Measurements from ENCODE around the gene FUNDC1. TPM values are rescaled to one million over a fixed set of nuclear protein-coding genes. Genes with fewer than 3 reads are reported as not detected.
A peak's percentile ranks its signal among the peaks of the same experiment; 100 is the strongest.
"Not testable (repeated sequence)": the region's sequence is repeated elsewhere in the genome, so short reads cannot be mapped to it uniquely, and the experiment has no call there.

Gene FUNDC1, protein sequence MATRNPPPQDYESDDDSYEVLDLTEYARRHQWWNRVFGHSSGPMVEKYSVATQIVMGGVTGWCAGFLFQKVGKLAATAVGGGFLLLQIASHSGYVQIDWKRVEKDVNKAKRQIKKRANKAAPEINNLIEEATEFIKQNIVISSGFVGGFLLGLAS
- 10 to 100 TPM; 10.7 to 16.2 TPM for total RNA-seq

DNA sequence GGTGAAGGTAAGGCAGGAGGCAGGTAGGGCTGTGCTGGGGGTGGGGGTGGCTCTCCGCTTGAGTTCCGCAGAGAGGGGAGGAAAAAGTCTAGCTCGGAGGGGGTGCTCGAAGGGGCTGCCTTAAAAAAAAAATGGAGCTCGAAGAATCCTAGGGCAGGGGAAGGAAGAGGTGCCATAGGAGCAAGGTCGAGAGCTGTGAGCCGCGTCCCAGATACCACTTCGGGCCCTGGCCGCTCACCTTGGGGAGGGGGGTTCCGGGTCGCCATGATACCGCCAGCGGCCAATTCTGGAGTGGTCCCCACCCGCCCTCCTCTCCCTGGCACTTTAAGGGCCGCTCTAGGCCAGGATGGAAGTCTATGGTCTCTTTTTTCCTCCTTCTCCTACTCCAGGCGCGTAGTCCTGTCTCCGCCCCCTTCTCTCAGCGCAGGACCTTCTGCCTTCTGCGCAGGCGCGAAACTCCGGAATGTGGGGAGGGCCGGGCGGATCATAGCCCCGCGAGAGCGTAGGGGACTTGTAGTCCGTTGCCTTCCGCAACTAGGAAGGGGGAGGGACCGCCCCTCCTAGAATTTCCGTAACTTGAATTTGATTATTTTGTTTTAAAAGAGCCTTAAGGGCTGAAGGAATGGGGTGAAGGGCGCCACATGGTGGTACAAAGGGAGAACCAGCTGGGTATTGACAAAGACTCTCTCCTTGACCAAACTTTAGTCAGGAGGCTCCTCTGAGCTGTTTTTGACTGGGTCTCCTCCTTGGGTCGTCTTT lies at the start of gene FUNDC1:
Gene FUNDC1, minus strand, starts transcription at position 293 of the 759 bp plus-strand sequence. Its CDS starts 27 bp downstream, at position 266.
- Mint-ChIP-seq H3K36me3 (no peaks in the 10 kb centered on the region), H3K9me3 (no peaks in the 10 kb centered on the region), H3K27ac (peak within 1 kb of the TSS; percentile 90 to 97)
- DNase-seq (ENCODE audit: low spot score in 2 of 2) (peak; percentile 80 to 88), ATAC-seq (peak; percentile 98)

DNA sequence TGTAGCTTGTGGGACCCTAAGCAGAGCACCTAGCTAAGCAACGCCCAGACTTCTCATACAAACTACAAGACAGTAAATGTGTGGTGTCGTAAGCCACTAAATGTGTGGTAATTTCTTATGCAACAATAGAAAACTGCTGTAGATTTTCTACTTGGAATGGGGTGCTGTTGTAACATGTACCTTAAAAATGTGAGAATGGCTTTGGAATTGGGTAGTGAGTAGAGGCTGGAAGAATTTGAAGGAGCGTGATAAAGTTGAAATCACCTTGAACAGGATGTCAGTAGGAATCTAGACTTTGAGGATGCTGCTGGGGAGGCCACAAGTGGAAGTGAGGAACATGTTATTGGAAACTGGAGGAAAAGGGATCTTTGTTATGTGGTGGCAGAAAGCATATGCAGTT lies 43.2 kb upstream of the FUNDC1 start:
- Mint-ChIP-seq H3K9me3 (peaks cover 5 to 10% of the 10 kb centered on the region in 2 donors), H3K36me3 (no peaks in the 10 kb centered on the region), H3K27ac (no peak overlapping the region)
- ATAC-seq (no peak), DNase-seq (ENCODE audit: low spot score in 2 of 2) (no peak)

DNA sequence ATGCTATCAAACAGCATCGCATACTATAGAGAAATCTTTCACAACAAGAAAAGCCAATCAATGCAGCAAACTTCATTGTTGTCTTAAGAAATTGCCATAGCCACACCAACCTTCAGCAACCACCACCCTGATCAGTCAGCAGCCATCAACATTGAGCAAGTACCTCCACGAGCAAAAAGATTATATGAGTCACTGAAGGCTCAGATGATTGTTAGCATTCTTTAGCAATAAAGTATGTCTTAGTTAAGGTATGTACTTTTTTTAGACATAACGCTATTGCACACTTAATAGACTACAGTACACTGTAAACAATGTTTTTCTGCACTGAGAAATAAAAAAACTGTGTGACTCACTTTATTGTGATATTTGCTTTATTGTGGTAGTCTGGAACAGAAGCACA lies 37.8 kb upstream of the FUNDC1 start:
- H3K36me3 Mint-ChIP-seq: no peaks in the 10 kb centered on the region
- ATAC-seq: no peak
- DNase-seq (ENCODE audit: low spot score in 2 of 2): no peak

DNA sequence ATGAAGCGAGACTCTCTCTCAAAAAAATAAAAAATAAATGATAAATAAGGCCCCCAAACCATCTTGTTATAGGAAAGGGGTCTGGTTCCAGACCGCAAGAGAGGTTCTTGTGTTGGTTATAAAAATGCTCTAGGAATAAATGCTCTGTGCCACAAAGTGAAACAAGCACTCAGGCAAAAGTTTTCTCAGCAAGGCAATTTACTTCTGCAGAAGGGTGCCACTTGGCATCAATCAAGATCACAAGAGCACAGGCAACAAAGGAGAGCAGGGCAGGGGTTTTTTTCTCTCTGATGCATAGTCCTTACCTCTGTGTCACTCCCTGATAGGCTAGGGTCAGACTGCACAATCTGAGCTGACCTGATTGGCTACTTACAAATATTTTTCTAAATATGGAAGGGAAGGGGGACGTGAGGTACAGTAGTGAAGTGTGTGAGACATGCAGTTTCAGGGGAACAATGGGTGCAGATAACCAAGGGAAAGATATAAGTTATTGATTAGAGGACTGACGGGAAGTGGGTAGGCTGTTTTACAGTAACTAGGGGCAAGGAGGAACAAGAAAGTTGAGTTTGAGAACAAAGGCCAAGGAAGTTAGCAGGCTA lies 29.8 kb upstream of the FUNDC1 start:
- peaks cover 6 to 10% of the 10 kb centered on the region in 2 donors for H3K9me3 Mint-ChIP-seq
- no peak overlapping the region for H3K27ac Mint-ChIP-seq

More for the DNA sequence above, 37.8 kb upstream of the FUNDC1 start:
- H3K27ac Mint-ChIP-seq: no peak overlapping the region
- peaks cover 5 to 10% of the 10 kb centered on the region in 2 donors for H3K9me3 Mint-ChIP-seq

DNA sequence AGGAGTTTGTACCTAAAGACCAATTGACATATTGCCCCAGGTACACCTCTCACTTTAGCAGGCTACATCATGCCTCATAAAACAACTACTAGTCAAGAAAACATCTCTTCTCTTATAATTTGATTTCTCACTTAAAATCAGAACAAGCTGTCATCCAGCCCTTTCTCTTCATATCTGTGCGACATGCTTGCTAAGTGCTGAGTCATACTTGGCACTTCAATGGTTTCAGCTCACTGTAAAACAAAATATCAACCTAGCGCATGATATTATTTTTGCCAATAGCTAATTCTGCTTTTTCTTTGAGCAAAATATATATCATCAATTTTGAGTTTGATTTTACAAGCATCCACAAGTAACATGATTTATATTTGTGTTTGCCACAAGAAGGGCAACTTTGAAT lies 27.9 kb upstream of the FUNDC1 start:
- no peak for DNase-seq (ENCODE audit: low spot score in 2 of 2)
- Mint-ChIP-seq H3K27ac (no peak overlapping the region), H3K9me3 (peaks cover 9 to 10% of the 10 kb centered on the region in 2 donors), H3K36me3 (peaks cover 7 to 11% of the 10 kb centered on the region in 2 donors)
- no peak for ATAC-seq

More for the DNA sequence above, 29.8 kb upstream of the FUNDC1 start:
- no peak for ATAC-seq
- H3K36me3 Mint-ChIP-seq: peaks cover 7 to 11% of the 10 kb centered on the region in 2 donors
- DNase-seq (ENCODE audit: low spot score in 2 of 2): no peak

DNA sequence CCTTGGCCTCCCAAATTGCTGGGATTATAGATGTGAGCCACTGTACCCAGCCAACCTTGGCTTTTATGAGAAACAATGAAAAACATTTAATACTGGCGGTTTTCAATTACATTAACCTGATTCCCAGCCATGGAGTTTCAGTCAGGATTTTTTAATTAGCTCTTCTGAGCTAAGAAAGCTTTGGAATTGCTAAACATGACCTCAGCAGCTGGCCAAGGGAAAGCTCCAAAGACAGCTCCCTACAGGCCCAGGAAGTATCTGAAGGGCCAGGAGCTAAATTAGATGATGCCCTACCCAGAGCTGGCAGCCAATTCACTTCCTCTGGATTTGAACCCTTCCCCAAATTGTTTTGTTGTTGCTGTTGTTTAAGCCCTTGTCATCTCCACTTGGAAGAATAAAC lies 26.5 kb upstream of the FUNDC1 start:
- H3K27ac Mint-ChIP-seq: no peak overlapping the region

DNA sequence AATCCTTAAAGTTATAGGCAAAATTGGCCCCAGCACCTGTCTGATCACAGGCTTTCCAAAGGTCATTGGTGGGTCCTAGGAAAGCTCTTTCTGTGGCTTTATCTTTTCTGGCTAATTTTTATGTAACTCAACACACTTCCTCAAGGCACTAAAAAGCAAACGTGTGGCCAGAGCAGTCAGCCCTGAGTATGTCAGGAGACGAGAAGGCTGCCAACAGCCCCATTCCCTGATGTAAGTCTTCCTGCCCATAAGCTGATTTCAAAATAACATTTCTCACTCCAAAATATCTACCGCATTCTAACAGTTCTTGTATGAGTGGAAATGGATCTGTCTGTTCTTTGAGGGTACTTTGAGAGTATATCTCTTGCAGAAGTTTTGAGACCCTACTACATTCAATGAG lies 25.5 kb upstream of the FUNDC1 start:
- H3K36me3 Mint-ChIP-seq: peaks cover 7 to 11% of the 10 kb centered on the region in 2 donors

More for the DNA sequence above, 26.5 kb upstream of the FUNDC1 start:
- DNase-seq (ENCODE audit: low spot score in 2 of 2) (no peak), ATAC-seq (no peak)
- Mint-ChIP-seq H3K9me3 (peaks cover 9 to 10% of the 10 kb centered on the region in 2 donors), H3K36me3 (peaks cover 7 to 11% of the 10 kb centered on the region in 2 donors)

DNA sequence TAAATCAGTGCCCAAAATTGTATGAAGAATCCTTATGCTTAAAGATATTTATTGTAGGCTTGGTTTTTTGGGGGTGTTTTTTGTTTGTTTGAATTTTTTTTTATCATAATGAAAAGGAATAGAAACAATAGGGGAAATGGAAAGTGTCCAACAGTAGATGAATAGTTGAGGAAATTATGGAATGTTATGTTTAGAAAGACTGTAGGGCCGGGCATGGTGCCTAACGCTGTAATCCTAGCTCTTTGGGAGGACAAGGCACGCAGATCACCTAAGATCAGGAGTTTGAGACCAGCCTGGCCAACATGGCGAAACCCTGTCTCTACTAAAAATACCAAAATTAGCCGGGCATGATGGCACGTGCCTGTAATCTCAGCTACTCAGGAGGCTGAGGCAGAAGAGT lies 19.2 kb upstream of the FUNDC1 start:
- not testable (repeated sequence) for H3K9me3 Mint-ChIP-seq; H3K36me3 Mint-ChIP-seq; H3K27ac Mint-ChIP-seq; DNase-seq (ENCODE audit: low spot score in 2 of 2); ATAC-seq

More for the DNA sequence above, 25.5 kb upstream of the FUNDC1 start:
- Mint-ChIP-seq H3K27ac (no peak overlapping the region), H3K9me3 (peaks cover 9 to 10% of the 10 kb centered on the region in 2 donors)
- DNase-seq (ENCODE audit: low spot score in 2 of 2) (no peak), ATAC-seq (no peak)

DNA sequence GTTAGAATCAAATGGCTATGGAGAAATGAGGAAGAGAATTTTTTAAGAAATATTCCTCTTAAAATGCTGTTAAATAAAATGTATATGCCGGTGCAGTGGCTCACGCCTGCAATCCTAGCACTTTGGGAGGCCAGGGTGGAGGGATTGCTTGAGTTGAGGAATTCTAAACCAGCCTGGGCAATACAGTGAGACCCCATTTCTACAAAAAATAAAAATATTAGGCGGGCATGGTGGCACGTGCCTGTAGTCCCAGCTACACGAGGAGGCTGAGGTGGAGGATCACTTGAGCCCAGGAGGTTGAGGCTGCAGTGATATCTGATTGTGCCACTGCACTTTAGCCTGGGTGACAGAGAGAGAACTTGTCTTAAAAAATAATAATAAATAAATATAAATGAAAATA lies 7.9 kb upstream of the FUNDC1 start:
- no peaks in the 10 kb centered on the region for H3K9me3 Mint-ChIP-seq
- ATAC-seq (no peak), DNase-seq (ENCODE audit: low spot score in 2 of 2) (no peak)
- H3K36me3 Mint-ChIP-seq: no peaks in the 10 kb centered on the region
- H3K27ac Mint-ChIP-seq: no peak overlapping the region

DNA sequence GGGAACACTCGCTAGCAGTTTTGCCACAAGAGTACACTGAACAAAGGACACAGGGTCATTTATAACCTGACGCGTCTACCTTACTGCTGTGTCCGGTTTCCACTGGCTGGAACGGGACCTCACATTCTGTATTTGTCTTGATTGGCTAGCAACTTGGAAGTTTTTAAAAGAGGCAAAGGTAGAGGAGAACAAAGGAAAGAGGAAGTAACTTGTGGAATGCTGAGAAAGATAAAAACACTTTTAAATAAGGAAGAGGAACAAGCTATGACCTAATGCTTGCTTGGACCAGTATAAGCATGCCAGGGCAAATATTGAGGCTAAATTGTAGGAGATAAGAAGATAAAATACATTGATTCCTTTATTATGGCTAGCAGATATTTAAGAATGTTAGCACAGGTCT lies 2.8 kb upstream of the FUNDC1 start:
- H3K36me3 Mint-ChIP-seq; H3K27ac Mint-ChIP-seq; DNase-seq (ENCODE audit: low spot score in 2 of 2); ATAC-seq; H3K9me3 Mint-ChIP-seq: not testable (repeated sequence)

DNA sequence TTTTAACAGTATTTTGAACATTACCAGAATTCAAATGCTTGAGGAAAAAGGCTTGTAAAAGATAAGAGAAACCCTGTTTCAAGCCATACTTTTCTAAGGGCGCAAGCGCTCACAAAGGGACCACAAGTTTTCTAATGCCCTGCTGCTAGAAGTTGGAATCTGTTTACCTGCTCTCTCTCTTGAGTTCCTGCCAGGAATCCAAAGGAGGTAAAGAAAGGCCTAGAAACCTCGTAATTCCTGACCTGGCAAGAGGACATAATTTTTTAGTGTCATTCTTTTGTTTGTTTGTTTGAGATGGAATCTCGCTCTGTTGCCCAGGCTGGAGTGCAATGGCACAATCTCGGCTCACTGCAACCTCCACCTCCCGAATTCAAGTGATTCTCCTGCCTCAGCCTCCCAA lies 1.4 kb upstream of the FUNDC1 start:
- Mint-ChIP-seq H3K27ac (peak overlapping the region in 1 of 2 donors; percentile 90), H3K9me3 (no peaks in the 10 kb centered on the region), H3K36me3 (no peaks in the 10 kb centered on the region)

DNA sequence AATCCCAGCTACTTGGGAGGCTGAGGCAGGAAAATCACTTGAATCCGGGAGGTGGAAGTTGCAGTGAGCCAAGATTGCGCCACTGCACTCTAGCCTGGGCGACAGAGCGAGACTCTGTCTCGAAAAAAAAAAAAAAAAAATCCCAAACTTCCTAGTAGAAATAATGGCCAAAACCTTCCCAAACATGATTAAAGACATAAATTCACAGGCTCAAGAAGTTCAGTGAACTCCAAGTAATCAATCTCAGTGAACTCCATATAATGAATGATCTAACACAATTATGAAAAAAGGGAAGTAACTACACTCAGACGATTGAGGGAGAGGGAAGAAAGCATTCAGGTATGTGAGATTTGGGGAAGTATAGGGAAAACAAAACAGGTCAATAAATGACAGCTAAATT lies 6.5 kb downstream of the FUNDC1 start:
- DNase-seq (ENCODE audit: low spot score in 2 of 2) (no peak), ATAC-seq (no peak)
- Mint-ChIP-seq H3K36me3 (peaks cover 13 to 14% of the 10 kb centered on the region in 2 donors), H3K27ac (peak overlapping the region in 1 of 2 donors; percentile 11), H3K9me3 (no peaks in the 10 kb centered on the region)

More for the DNA sequence above, 1.4 kb upstream of the FUNDC1 start:
- DNase-seq (ENCODE audit: low spot score in 2 of 2) (no peak), ATAC-seq (no peak)

DNA sequence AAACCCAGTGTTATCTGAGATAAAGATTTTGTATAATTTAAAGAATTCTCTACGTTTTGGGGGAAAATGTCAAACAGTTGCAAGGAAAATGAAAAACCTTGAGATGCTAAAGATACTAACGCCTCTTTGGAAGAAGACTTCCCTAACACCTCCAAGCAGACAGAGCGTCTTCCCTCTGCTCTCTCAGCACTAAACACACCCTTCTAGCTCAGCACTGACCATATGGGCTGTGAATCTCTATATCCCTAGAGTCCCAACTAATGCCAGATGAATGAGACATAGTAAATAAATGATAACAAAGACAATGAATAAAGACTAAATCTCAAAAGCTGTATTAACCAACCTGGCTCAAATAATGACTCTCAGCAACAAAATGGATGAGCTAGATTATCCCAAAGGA lies 13.3 kb downstream of the FUNDC1 start:
- no peak for ATAC-seq
- H3K9me3 Mint-ChIP-seq: no peaks in the 10 kb centered on the region
- no peak for DNase-seq (ENCODE audit: low spot score in 2 of 2)
- H3K27ac Mint-ChIP-seq: no peak overlapping the region
- H3K36me3 Mint-ChIP-seq: peaks cover 0 to 4% of the 10 kb centered on the region in 2 donors

DNA sequence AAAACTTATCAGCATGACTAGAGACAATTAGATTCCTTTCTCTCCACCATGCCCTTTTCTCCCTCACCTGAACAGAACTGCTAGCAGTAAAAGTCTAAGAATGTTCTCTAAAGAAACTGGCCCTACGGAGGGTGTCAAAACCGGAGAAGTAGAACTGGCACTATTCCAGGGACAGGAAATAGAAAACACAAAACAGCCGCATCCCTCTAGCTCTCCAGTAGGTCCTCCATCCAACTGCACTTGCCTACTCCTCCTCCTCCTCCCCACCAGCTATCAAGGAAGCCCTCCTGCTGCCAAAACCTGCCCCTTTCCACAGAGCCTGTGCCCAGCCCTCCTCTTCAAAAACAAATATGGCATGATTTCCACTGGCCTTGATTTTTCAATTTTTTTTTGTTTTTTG lies 28.4 kb downstream of the FUNDC1 start:
- DNase-seq (ENCODE audit: low spot score in 2 of 2): no peak
- Mint-ChIP-seq H3K9me3 (no peaks in the 10 kb centered on the region), H3K36me3 (no peaks in the 10 kb centered on the region), H3K27ac (no peak overlapping the region)
- ATAC-seq: no peak

DNA sequence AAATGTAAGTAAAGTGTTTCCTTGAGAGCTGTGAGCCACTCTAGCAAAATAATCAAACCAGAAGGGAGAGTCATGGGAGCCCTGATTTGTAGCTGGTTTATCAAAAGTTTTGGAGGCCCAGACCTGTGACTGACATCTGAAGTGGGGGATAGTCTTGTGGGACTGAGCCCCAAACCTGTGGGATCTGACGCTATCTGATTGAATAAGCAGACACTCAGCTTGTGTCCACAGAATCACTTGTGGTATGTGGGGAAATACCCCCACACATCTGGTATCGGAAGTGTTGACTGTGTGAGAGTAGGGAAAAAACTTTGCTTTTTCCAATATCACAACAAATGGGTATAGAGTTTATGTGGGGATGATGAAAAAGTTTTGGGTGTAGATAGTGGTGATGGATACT lies 35.4 kb downstream of the FUNDC1 start:
- Mint-ChIP-seq H3K9me3 (no peaks in the 10 kb centered on the region), H3K27ac (no peak overlapping the region), H3K36me3 (no peaks in the 10 kb centered on the region)
- DNase-seq (ENCODE audit: low spot score in 2 of 2): no peak
- peak; percentile 58 to 77 for ATAC-seq

DNA sequence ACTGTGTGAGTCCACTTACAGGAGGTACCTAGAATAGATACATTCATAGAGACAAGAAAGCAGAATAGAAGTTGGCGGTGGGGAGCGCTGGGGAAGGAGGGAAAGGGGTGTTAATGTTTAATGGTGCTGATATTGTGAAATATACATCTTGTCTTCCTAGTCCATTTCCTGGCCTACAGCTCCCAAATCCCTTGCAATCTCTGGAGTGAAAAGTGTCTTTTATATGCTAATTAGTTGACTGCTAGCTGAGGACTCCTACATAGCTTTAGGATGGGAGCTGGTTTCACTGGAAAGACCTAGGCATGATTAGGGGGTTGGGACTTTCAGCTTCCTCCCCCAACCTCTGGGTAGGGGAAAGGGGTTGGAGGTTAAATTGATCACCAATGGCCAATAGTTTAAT lies 36.0 kb downstream of the FUNDC1 start:
- ATAC-seq: no peak
- H3K9me3 Mint-ChIP-seq: no peaks in the 10 kb centered on the region
- DNase-seq (ENCODE audit: low spot score in 2 of 2): no peak
- no peak overlapping the region for H3K27ac Mint-ChIP-seq
- no peaks in the 10 kb centered on the region for H3K36me3 Mint-ChIP-seq

DNA sequence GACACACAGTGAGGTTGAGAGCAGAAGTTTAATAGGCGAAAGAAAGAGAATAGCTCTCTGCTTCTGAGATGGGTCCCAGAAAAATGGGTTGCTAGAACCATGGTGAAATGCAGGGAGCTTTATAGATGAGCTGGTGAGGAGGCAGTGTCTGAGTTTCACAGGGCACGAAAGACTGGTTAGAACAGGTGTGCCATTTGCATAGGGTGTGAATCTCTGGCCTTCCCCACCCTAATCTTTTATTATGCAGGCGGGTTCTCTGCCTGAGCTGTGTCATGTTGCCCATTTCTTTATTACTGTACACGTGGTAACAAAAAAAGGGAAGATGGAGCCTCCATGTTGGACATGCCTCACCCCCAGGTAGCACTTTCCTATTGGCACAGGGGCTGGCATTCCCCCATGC lies 39.1 kb downstream of the FUNDC1 start:
- H3K9me3 Mint-ChIP-seq: no peaks in the 10 kb centered on the region

More for the DNA sequence above, 39.1 kb downstream of the FUNDC1 start:
- Mint-ChIP-seq H3K27ac (no peak overlapping the region), H3K36me3 (no peaks in the 10 kb centered on the region)
- no peak for DNase-seq (ENCODE audit: low spot score in 2 of 2)
- no peak for ATAC-seq

Measured in activated naive CD4-positive, alpha-beta T cell treated with anti-CD3 and anti-CD28 coated beads, Interleukin-2, amount 50 U/mL, for 72 hours (primary cell).